Adrenal gland (tissue), 5 donors: ENCODE results near the gene PLPPR2.

Experiments used
- CTCF ChIP-seq, 6 experiments: fragments of 450-650 bp in 4 of 6; fragments of 200-600 bp in 2 of 6; sonication (generic) in 1 of 6; IDR thresholded peaks; 1 replicate in 5 of 6; 2 replicates in 1 of 6; pipeline versions ENCODE4 v1.5.1 to v1.8.0; 2016 to 2021; ENCODE audit warnings: antibody characterized with exemption in 6 of 6, mild to moderate bottlenecking in 2 of 6, moderate library complexity in 1 of 6
- POLR2A ChIP-seq, 2 donors: fragments of 450-650 bp; IDR thresholded peaks; one replicate each; pipeline ENCODE4 v1.6.1; 2017; ENCODE audit warnings: antibody characterized with exemption in 2 of 2, mild to moderate bottlenecking in 2 of 2, moderate library complexity in 1 of 2
- donor health status: DM: no; HTN: no; CAD: no.

- TF ChIP-seq CTCF (IDR thresholded peaks at IDR 0.05), result no peak
- no peak for TF ChIP-seq POLR2A (IDR thresholded peaks at IDR 0.05)
Observed at GRCh38 chr19:11306337-11306736, 48.9 kb upstream of the PLPPR2 start.
